ENCODE data around the gene ASCL4. TPM values are rescaled to one million over a fixed set of nuclear protein-coding genes. Genes with fewer than 3 reads are reported as not detected.

The ASCL4 gene
- polyA plus RNA-seq, 1 experiment: not detected

DNA sequence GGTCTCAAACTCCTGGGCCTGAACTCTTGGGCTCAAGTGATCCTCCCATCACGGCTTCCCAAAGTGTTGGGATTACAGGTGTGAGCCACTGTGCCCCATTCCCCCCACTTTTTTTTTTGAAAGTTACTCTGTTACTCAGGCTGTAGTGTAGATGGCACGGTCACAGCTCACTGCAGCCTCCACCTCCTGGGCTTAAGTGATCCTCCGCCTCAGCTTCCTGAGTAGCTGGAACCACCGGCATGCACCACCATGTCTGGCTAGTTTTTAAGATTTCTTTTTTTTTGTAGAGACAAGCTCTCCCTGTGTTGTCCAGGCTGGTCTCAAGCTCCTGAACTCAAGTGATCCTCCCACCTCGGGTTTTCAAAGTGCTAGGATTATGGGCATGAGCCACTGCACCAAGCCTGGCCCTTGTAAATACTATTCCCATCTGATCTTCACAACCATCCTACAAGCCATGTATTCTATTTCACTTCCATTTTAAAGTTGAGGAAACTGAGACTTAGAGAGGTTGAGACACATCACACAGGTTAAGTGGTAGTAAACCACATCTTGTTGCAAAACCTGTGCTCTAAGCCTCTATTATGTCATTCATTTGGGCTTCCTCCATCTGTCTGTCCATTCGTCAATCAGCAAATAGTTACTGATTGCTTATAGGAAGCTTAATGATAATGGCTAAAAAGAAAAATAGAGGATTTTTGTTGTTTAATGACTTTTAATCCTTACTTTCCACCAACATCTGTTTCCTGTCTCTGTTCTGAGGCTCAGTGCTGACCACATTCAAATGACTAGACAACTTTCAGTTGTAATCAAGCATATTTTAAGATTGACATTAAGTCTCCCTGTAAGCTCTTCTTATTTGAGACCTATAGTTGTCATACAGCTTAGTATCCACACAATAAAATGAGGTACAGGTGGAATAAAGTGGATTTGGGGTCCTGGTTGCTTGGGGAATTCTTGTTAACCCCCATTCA lies 9.2 kb downstream of the ASCL4 start:
- DNase-seq (ENCODE audit: low read depth, low spot score): no peak
- Histone ChIP-seq H3K4me3 (ENCODE audit: low read depth, low read length) (no peak overlapping the region), H3K27ac (ENCODE audit: low read depth, low read length) (no peak overlapping the region), H3K27me3 (ENCODE audit: control insufficient read depth, insufficient read depth, low read length) (peaks cover 3% of the 10 kb centered on the region), H3K9me3 (ENCODE audit: control insufficient read depth, insufficient read depth, low read length) (no peaks in the 10 kb centered on the region)
- ChIA-PET CTCF (no interaction called here), POLR2A (no interaction called here)
- TF ChIP-seq, protein P1, sequence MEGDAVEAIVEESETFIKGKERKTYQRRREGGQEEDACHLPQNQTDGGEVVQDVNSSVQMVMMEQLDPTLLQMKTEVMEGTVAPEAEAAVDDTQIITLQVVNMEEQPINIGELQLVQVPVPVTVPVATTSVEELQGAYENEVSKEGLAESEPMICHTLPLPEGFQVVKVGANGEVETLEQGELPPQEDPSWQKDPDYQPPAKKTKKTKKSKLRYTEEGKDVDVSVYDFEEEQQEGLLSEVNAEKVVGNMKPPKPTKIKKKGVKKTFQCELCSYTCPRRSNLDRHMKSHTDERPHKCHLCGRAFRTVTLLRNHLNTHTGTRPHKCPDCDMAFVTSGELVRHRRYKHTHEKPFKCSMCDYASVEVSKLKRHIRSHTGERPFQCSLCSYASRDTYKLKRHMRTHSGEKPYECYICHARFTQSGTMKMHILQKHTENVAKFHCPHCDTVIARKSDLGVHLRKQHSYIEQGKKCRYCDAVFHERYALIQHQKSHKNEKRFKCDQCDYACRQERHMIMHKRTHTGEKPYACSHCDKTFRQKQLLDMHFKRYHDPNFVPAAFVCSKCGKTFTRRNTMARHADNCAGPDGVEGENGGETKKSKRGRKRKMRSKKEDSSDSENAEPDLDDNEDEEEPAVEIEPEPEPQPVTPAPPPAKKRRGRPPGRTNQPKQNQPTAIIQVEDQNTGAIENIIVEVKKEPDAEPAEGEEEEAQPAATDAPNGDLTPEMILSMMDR (IDR thresholded peaks at IDR 0.05; ENCODE audit: low read depth, low read length): no peak

DNA sequence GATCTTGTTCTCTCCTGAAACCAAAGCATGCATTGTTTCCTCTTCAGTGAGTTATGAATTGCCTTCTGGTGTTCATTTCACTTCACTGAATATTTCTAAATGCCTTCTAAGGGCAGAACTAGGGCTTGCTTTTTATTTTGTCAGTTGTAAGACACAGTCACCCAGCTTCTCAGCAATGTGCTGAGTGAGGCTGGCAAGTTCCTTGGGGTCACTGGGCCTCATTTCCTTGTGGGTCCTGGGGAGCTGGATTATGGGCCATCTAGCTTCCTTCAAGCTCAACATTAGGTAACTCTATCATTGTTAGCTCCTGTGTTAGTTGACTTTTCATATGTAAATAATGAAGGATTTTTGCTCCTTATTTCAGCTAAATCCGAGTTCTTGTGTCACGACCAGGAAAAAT lies 13.8 kb downstream of the ASCL4 start:
- H3K9me3 ChIP-seq (ENCODE audit: control insufficient read depth, insufficient read depth, low read length): no peaks in the 10 kb centered on the region
- no peak overlapping the region for H3K4me3 ChIP-seq (ENCODE audit: low read depth, low read length)
- CTCF ChIA-PET: no interaction called here
- DNase-seq (ENCODE audit: low read depth, low spot score): no peak
- TF ChIP-seq, protein P1 (IDR thresholded peaks at IDR 0.05; ENCODE audit: low read depth, low read length): no peak
- POLR2A ChIA-PET: no interaction called here
- no peaks in the 10 kb centered on the region for H3K27me3 ChIP-seq (ENCODE audit: control insufficient read depth, insufficient read depth, low read length)
- H3K27ac ChIP-seq (ENCODE audit: low read depth, low read length): no peak overlapping the region

DNA sequence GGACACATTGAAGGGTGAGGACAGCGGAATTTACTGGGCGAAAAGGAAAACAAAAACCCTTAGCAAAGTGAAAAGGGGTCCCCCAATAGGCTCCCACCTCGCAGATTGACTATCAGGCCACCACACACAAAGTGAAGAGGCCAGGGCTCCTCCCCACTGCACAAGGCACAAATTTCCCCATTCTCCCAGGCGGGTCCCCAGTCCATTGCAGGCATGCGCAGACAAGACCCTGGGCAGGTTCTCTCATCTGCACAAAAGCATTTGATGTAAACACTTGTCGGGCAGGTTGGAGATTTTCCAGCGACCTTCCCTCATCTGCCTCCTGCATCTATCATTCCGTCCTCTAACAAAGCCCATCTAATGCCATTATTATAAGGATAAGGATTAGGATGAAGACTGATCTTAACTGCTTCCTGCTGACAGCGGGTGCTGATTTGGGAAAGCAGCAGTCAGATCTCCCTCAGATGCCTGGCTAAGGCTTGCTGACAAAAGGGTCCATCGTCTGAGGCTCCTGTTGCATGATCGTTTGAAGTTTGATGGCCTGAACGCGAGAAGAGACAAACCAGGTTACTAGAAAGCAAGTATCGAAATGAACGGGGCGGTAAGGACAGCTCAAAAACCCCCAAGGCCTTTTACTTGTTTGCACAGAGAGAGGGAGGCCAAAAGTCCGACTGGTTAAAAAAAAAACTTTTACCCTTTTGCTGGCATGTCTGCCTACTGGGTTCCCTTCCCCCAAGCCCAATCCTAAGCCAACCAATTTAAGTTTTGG lies 14.4 kb downstream of the ASCL4 start:
- Histone ChIP-seq H3K4me3 (ENCODE audit: low read depth, low read length) (no peak overlapping the region), H3K27me3 (ENCODE audit: control insufficient read depth, insufficient read depth, low read length) (no peaks in the 10 kb centered on the region)
- POLR2A ChIA-PET: no interaction called here

DNA sequence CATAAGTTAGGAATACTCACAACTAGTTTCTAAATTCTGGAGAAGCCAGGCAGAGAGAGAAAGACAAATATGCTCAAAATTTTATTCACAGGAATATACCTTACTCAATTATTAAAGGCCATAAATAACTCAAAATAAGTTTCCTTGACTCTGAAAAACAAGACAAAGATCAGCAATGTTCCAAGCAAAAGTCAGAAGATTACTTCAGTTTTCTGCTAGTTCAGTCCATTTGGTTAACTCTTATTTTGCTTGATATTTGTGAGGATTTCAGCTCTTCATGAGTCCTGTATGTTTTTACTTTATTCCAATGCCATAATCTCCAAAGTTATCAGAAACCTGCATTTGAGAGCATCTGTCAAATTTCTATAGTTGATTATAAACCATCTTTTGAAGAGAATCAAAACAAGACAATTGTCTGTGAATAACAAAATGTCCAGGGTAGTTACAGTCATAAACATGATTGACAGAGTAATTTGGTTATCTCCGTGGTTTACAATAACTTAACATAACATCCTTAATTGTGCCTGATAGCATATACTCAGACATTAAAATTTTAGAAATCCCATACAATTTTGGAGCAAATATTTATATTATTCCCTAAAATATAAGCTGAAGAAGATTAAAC lies 17.1 kb downstream of the ASCL4 start:
- ChIA-PET POLR2A (no interaction called here), CTCF (no interaction called here)
- no peak overlapping the region for H3K4me3 ChIP-seq (ENCODE audit: low read depth, low read length)
- H3K27ac ChIP-seq (ENCODE audit: low read depth, low read length): no peak overlapping the region
- TF ChIP-seq, protein P1 (IDR thresholded peaks at IDR 0.05; ENCODE audit: low read depth, low read length): no peak
- no peak for DNase-seq (ENCODE audit: low read depth, low spot score)
- peaks cover 3% of the 10 kb centered on the region for H3K27me3 ChIP-seq (ENCODE audit: control insufficient read depth, insufficient read depth, low read length)
- H3K9me3 ChIP-seq (ENCODE audit: control insufficient read depth, insufficient read depth, low read length): no peaks in the 10 kb centered on the region

More for the DNA sequence above, 14.4 kb downstream of the ASCL4 start:
- H3K27ac ChIP-seq (ENCODE audit: low read depth, low read length): no peak overlapping the region
- TF ChIP-seq, protein P1 (IDR thresholded peaks at IDR 0.05; ENCODE audit: low read depth, low read length): no peak
- H3K9me3 ChIP-seq (ENCODE audit: control insufficient read depth, insufficient read depth, low read length): no peaks in the 10 kb centered on the region
- CTCF ChIA-PET: no interaction called here
- no peak for DNase-seq (ENCODE audit: low read depth, low spot score)
